NOMO-1 treated with DMSO at 0.1 percent for 48 hours (cell line): ENCODE measurements around the gene EDC3.

Source experiments
- DNase-seq: peaks from one replicate; lab custom pipeline; 2025; ENCODE audit not compliant: unreplicated experiment; lab: John Stamatoyannopoulos, UW

The EDC3 gene

GRCh38 chr15:74626752-74627692, 68.8 kb downstream of the EDC3 start:
- DNase-seq = peak; percentile 56

GRCh38 chr15:74626336-74626735, 69.5 kb downstream of the EDC3 start:
- no peak for DNase-seq

GRCh38 chr15:74625693-74626092, 70.1 kb downstream of the EDC3 start:
- DNase-seq = no peak

GRCh38 chr15:74624020-74624602, 71.7 kb downstream of the EDC3 start:
- DNase-seq = no peak

- DNase-seq = no peak
These were observed 73.1 kb downstream of the EDC3 start for GRCh38 chr15:74622758-74623157.

- DNase-seq = no peak
These were observed 73.9 kb downstream of the EDC3 start for GRCh38 chr15:74621936-74622335.

GRCh38 chr15:74621546-74621920, 74.3 kb downstream of the EDC3 start:
- DNase-seq = no peak

GRCh38 chr15:74620636-74621545, 74.9 kb downstream of the EDC3 start:
- DNase-seq = peak; percentile 67

- DNase-seq = no peak
These were observed 75.7 kb downstream of the EDC3 start for GRCh38 chr15:74619916-74620635.

- no peak for DNase-seq
These were observed 76.8 kb downstream of the EDC3 start for GRCh38 chr15:74618841-74619596.

GRCh38 chr15:74616996-74617395, 78.8 kb downstream of the EDC3 start:
- no peak for DNase-seq

GRCh38 chr15:74616366-74616939, 79.4 kb downstream of the EDC3 start:
- peak; percentile 67 for DNase-seq

GRCh38 chr15:74615508-74616365, 80.1 kb downstream of the EDC3 start, which contains the start of gene CLK3:
Gene CLK3 (plus strand): TSS chr15:74615836. CDS start chr15:74619197, 3,361 bp downstream.
- DNase-seq = peak; percentile 92

GRCh38 chr15:74614744-74615507, 80.9 kb downstream of the EDC3 start:
- DNase-seq = peak; percentile 73

GRCh38 chr15:74613953-74614743, 81.7 kb downstream of the EDC3 start:
- DNase-seq = no peak

- DNase-seq = no peak
These were observed 82.5 kb downstream of the EDC3 start for GRCh38 chr15:74613089-74613952.
